ENCODE data around the gene SND1. TPM values are rescaled to one million over a fixed set of nuclear protein-coding genes. Genes with fewer than 3 reads are reported as not detected.
"Not testable (repeated sequence)": the region's sequence is repeated elsewhere in the genome, so short reads cannot be mapped to it uniquely, and the experiment has no call there.

The SND1 gene
- polyA plus RNA-seq, 3 donors, result 67.1 to 171 (median 69.6) TPM

GRCh38 chr7:127831318-127832219, 179.6 kb downstream of the SND1 start:
- 45 to 75% (median 69%) methylated on average over 5 of the region's 5 CpGs for WGBS, 3 donors

GRCh38 chr7:127832592-127832991, 180.6 kb downstream of the SND1 start:
- WGBS, 3 donors, result 95 to 98% (median 98%) methylated on average over 7 of the region's 7 CpGs
- no peak overlapping the region for H3K27ac ChIP-seq (ENCODE audit: low read depth, low read length)

More at GRCh38 chr7:127831318-127832219, 179.6 kb downstream of the SND1 start:
- no peak overlapping the region for H3K27ac ChIP-seq (ENCODE audit: low read depth, low read length)

- H3K27ac ChIP-seq (ENCODE audit: low read depth, low read length), result no peak overlapping the region
- WGBS, 3 donors, result 48 to 81% (median 48%) methylated on average over 1 of the region's 1 CpG
Measured at GRCh38 chr7:127833641-127834040, 181.6 kb downstream of the SND1 start.

- H3K27ac ChIP-seq (ENCODE audit: low read depth, low read length), result no peak overlapping the region
- 76 to 96% (median 95%) methylated on average over 4 of the region's 4 CpGs for WGBS, 3 donors
Measured at GRCh38 chr7:127835679-127836078, 183.7 kb downstream of the SND1 start.

- not testable (repeated sequence) for H3K27ac ChIP-seq (ENCODE audit: low read depth, low read length)
- 84 to 89% (median 87%) methylated on average over 7 of the region's 7 CpGs for WGBS, 3 donors
Measured at GRCh38 chr7:127837816-127838410, 185.9 kb downstream of the SND1 start.

- 51 to 82% (median 73%) methylated on average over 10 of the region's 10 CpGs for WGBS, 3 donors
- H3K27ac ChIP-seq (ENCODE audit: low read depth, low read length), result no peak overlapping the region
Measured at GRCh38 chr7:127838816-127839415, 186.9 kb downstream of the SND1 start.

GRCh38 chr7:127840226-127840951, 188.4 kb downstream of the SND1 start:
- WGBS, 3 donors, result 82 to 95% (median 94%) methylated on average over 6 of the region's 6 CpGs
- no peak overlapping the region for H3K27ac ChIP-seq (ENCODE audit: low read depth, low read length)

- H3K27ac ChIP-seq (ENCODE audit: low read depth, low read length), result no peak overlapping the region
- 82 to 91% (median 85%) methylated on average over 2 of the region's 2 CpGs for WGBS, 3 donors
Measured at GRCh38 chr7:127844165-127844564, 192.2 kb downstream of the SND1 start.

- H3K27ac ChIP-seq (ENCODE audit: low read depth, low read length), result no peak overlapping the region
- 14 to 46% (median 40%) methylated on average over 2 of the region's 2 CpGs for WGBS, 3 donors
Measured at GRCh38 chr7:127844707-127845331, 192.8 kb downstream of the SND1 start.

GRCh38 chr7:127845522-127846214, 193.7 kb downstream of the SND1 start:
- WGBS, 3 donors, result 29 to 65% (median 60%) methylated on average over 1 of the region's 1 CpG
- H3K27ac ChIP-seq (ENCODE audit: low read depth, low read length), result no peak overlapping the region

- H3K27ac ChIP-seq (ENCODE audit: low read depth, low read length), result no peak overlapping the region
- WGBS, 3 donors, result 69 to 87% (median 81%) methylated on average over 3 of the region's 3 CpGs
Measured at GRCh38 chr7:127847641-127848040, 195.6 kb downstream of the SND1 start.

- 88 to 96% (median 91%) methylated on average over 2 of the region's 2 CpGs for WGBS, 3 donors
- no peak overlapping the region for H3K27ac ChIP-seq (ENCODE audit: low read depth, low read length)
Measured at GRCh38 chr7:127848241-127848640, 196.2 kb downstream of the SND1 start.

- no peak overlapping the region for H3K27ac ChIP-seq (ENCODE audit: low read depth, low read length)
- 87 to 92% (median 87%) methylated on average over 3 of the region's 3 CpGs for WGBS, 3 donors
Measured at GRCh38 chr7:127850195-127850594, 198.2 kb downstream of the SND1 start.

GRCh38 chr7:127854383-127854782, 202.4 kb downstream of the SND1 start:
- H3K27ac ChIP-seq (ENCODE audit: low read depth, low read length), result no peak overlapping the region
- WGBS, 3 donors, result 96 to 100% (median 97%) methylated on average over 2 of the region's 2 CpGs

- 96 to 100% (median 98%) methylated on average over 4 of the region's 4 CpGs for WGBS, 3 donors
- no peak overlapping the region for H3K27ac ChIP-seq (ENCODE audit: low read depth, low read length)
Measured at GRCh38 chr7:127857464-127857841, 205.5 kb downstream of the SND1 start.

GRCh38 chr7:127858091-127858914, 206.3 kb downstream of the SND1 start:
- no peak overlapping the region for H3K27ac ChIP-seq (ENCODE audit: low read depth, low read length)
- 88 to 92% (median 89%) methylated on average over 14 of the region's 14 CpGs for WGBS, 3 donors

GRCh38 chr7:127858915-127859189, 206.9 kb downstream of the SND1 start:
- H3K27ac ChIP-seq (ENCODE audit: low read depth, low read length), result no peak overlapping the region
- WGBS, 3 donors, result 47 to 73% (median 51%) methylated on average over 1 of the region's 1 CpG

Data from adipose tissue (tissue), 3 donors.